ENCODE measurements around the gene HLA-DPB1.
"Not testable (repeated sequence)": the region's sequence is repeated elsewhere in the genome, so short reads cannot be mapped to it uniquely, and the experiment has no call there.

The HLA-DPB1 gene

DNA sequence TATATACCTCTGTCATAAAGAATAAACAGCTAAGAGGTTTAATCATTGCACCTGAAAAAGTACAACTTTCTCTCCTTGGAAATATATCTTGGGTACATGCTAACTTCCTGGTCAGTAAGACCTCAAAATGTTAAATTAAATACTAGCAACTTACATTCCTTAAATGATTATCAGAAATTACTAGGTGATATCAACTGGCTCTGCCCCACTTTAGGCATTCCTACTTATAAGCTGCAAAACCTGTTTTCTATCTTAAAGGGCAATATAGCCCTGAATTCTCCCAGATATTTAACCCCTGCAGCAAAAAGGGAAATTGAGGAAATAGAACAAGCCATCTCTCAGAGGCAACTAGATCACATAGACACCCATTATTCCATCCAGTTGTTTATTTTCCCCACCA lies 23.2 kb upstream of the HLA-DPB1 start:
- no peak overlapping the region for H3K27ac ChIP-seq (ENCODE audit: poor library complexity, severe bottlenecking)
- H3K27me3 ChIP-seq (ENCODE audit: insufficient read depth, poor library complexity, severe bottlenecking), result peaks cover 13% of the 10 kb centered on the region
- H3K9me3 ChIP-seq (ENCODE audit: severe bottlenecking), result no peaks in the 10 kb centered on the region
- TF ChIP-seq, protein P1, sequence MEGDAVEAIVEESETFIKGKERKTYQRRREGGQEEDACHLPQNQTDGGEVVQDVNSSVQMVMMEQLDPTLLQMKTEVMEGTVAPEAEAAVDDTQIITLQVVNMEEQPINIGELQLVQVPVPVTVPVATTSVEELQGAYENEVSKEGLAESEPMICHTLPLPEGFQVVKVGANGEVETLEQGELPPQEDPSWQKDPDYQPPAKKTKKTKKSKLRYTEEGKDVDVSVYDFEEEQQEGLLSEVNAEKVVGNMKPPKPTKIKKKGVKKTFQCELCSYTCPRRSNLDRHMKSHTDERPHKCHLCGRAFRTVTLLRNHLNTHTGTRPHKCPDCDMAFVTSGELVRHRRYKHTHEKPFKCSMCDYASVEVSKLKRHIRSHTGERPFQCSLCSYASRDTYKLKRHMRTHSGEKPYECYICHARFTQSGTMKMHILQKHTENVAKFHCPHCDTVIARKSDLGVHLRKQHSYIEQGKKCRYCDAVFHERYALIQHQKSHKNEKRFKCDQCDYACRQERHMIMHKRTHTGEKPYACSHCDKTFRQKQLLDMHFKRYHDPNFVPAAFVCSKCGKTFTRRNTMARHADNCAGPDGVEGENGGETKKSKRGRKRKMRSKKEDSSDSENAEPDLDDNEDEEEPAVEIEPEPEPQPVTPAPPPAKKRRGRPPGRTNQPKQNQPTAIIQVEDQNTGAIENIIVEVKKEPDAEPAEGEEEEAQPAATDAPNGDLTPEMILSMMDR (IDR thresholded peaks at IDR 0.05; ENCODE audit: poor library complexity, severe bottlenecking), result no peak
- no peak for ATAC-seq (ENCODE audit: low read depth)
- H3K36me3 ChIP-seq (ENCODE audit: low read depth), result no peaks in the 10 kb centered on the region
- no peaks in the 10 kb centered on the region for H3K4me1 ChIP-seq (ENCODE audit: insufficient read depth, poor library complexity, severe bottlenecking)
- no peak overlapping the region for H3K4me3 ChIP-seq (ENCODE audit: severe bottlenecking)
- no peak for DNase-seq (ENCODE audit: low spot score)

DNA sequence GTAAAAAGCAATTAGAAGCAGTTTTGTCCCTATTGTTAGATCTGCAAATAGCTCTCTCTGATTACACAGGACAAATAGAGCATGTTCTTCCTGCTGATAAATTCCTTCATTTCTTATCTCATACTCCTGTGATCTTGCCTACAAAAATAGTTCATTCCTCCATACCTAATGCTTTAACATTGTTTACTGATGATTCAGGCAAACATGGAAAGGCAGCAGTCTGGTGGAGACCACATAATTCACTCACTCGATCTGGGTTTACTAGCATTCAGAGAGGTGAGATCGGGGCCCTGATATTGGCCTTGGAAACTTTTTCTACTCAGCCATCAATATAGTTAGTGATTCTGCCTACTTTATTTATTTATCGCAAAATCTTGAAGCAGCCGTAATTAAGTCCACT lies 22.6 kb upstream of the HLA-DPB1 start:
- H3K9me3 ChIP-seq (ENCODE audit: severe bottlenecking), result no peaks in the 10 kb centered on the region
- H3K36me3 ChIP-seq (ENCODE audit: low read depth), result no peaks in the 10 kb centered on the region
- ATAC-seq (ENCODE audit: low read depth) (no peak), DNase-seq (ENCODE audit: low spot score) (no peak)
- H3K4me3 ChIP-seq (ENCODE audit: severe bottlenecking), result no peak overlapping the region
- peaks cover 11% of the 10 kb centered on the region for H3K27me3 ChIP-seq (ENCODE audit: insufficient read depth, poor library complexity, severe bottlenecking)
- TF ChIP-seq, protein P1 (IDR thresholded peaks at IDR 0.05; ENCODE audit: poor library complexity, severe bottlenecking), result no peak
- no peaks in the 10 kb centered on the region for H3K4me1 ChIP-seq (ENCODE audit: insufficient read depth, poor library complexity, severe bottlenecking)
- no peak overlapping the region for H3K27ac ChIP-seq (ENCODE audit: poor library complexity, severe bottlenecking)

DNA sequence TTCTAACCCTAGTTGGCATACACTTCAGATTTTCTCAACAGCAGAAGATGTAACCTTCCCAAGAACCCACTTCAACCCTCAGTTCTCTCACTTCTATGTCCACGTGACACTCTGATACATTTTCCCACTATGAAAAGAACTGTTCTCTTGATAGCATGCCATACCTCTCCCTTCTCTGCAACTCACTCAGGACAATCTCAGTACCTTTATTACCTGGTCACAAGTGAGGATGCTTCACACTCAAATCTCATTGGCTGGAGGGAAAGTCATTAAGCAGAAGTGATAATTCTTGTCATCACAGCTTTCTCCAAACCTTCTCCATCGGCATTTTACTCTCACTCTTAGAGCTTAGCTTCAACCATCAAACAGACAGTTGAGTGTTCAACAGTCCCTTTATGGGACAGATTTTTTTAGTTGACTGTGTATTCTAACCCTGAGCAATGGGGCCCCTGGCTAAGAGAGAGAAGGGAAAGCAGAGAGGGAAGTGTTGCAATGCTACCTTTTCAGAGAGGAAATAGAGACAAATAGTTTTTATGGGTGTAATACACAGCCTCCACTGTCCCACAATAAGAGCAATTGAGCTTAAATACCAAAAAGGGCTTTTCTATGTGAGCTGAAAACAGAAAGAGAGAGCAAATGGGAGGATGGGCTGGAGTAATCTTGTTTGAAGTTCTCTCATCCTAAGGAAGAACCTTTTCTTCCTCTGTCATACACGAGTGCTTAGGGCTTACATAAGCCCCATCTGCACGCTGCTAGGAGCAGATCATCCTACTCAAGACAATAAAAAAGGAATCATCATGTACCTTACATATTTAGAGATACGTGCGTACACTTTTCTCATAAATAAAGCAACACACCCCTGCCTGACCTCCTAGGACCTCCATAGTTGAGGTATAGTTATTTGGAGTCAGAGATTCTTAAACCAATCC lies 18.3 kb upstream of the HLA-DPB1 start:
- H3K9me3 ChIP-seq (ENCODE audit: severe bottlenecking), result no peaks in the 10 kb centered on the region
- H3K4me1 ChIP-seq (ENCODE audit: insufficient read depth, poor library complexity, severe bottlenecking), result no peaks in the 10 kb centered on the region
- DNase-seq (ENCODE audit: low spot score), result no peak
- no peak overlapping the region for H3K27ac ChIP-seq (ENCODE audit: poor library complexity, severe bottlenecking)
- no peaks in the 10 kb centered on the region for H3K36me3 ChIP-seq (ENCODE audit: low read depth)
- ATAC-seq (ENCODE audit: low read depth), result no peak
- H3K27me3 ChIP-seq (ENCODE audit: insufficient read depth, poor library complexity, severe bottlenecking), result peaks cover 6% of the 10 kb centered on the region
- no peak overlapping the region for H3K4me3 ChIP-seq (ENCODE audit: severe bottlenecking)
- TF ChIP-seq, protein P1 (IDR thresholded peaks at IDR 0.05; ENCODE audit: poor library complexity, severe bottlenecking), result no peak

GRCh38 chr6:33061987-33062386 lies 13.8 kb upstream of the HLA-DPB1 start:
- DNase-seq (ENCODE audit: low spot score) (no peak), ATAC-seq (ENCODE audit: low read depth) (no peak)
- Histone ChIP-seq H3K4me1 (ENCODE audit: insufficient read depth, poor library complexity, severe bottlenecking) (no peaks in the 10 kb centered on the region), H3K27ac (ENCODE audit: poor library complexity, severe bottlenecking) (no peak overlapping the region), H3K4me3 (ENCODE audit: severe bottlenecking) (no peak overlapping the region), H3K9me3 (ENCODE audit: severe bottlenecking) (no peaks in the 10 kb centered on the region), H3K36me3 (ENCODE audit: low read depth) (no peaks in the 10 kb centered on the region), H3K27me3 (ENCODE audit: insufficient read depth, poor library complexity, severe bottlenecking) (peaks cover 4% of the 10 kb centered on the region)
- TF ChIP-seq, protein P1 (IDR thresholded peaks at IDR 0.05; ENCODE audit: poor library complexity, severe bottlenecking), result no peak

DNA sequence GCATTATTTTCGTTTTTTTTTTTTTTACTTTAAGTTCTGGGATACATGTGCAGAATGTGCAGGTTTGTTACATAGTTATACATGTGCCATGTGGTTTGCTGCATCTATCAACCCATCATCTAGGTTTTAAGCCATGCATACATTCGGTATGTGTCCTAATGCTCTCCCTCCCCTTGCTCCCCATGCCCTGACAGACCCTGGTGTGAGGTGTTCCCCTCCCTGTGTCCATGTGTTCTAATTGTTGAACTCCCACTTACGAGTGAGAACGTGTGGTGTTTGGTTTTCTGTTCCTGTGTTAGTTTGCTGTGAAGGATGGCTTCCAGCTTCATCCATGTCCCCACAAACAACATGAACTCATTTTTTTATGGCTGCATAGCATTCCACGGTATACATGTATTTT lies 12.4 kb upstream of the HLA-DPB1 start:
- not testable (repeated sequence) for H3K27ac ChIP-seq (ENCODE audit: poor library complexity, severe bottlenecking); H3K27me3 ChIP-seq (ENCODE audit: insufficient read depth, poor library complexity, severe bottlenecking); H3K4me1 ChIP-seq (ENCODE audit: insufficient read depth, poor library complexity, severe bottlenecking); H3K9me3 ChIP-seq (ENCODE audit: severe bottlenecking); DNase-seq (ENCODE audit: low spot score); H3K4me3 ChIP-seq (ENCODE audit: severe bottlenecking); H3K36me3 ChIP-seq (ENCODE audit: low read depth); ATAC-seq (ENCODE audit: low read depth)
